Vein endothelial cell (primary cell): ENCODE results near the gene HLA-DPB1. TPM values are rescaled to one million over a fixed set of nuclear protein-coding genes. Genes with fewer than 3 reads are reported as not detected.

Experiments
- total RNA-seq: library from RNA; depleted of rRNA; stranded (reverse); fragments of >200 nt; gene quantifications from 2 replicates; pipeline ENCODE4 v1.2.3, GENCODE V29; 2012

Gene HLA-DPB1
- 1.6 and 7.5 TPM in 2 replicates for total RNA-seq

DNA sequence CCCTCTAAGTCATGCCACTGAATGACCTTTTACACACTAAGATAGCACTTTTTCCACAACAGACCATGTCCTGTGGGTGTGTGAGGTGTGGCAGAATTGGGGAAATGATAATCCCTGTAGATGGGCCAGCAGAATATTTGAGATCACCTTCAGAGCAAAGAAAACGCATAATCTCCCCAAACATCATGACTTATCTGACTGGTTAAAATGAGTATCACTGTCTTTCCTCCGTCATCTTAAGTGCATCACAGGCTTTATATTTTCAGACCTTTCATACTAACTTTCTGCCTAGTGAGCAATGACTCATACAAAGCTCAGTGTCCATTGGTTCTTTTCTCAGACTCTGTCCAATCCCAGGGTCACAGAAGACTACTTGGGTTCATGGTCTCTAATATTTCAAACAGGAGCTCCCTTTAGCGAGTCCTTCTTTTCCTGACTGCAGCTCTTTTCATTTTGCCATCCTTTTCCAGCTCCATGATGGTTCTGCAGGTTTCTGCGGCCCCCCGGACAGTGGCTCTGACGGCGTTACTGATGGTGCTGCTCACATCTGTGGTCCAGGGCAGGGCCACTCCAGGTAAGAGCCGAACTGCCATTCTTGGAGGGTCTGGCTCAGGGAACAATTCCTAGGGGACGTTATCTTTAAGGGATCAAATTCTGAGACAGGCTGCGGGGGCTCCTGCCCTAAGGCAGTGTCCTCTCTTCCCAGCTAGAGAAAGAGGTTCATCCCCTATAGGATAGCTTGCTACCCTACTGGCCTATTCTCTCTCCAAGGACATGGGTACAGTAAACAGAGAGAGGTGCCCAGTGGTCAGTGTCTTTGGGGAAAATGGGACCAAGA lies at the start of gene HLA-DPB1:
Gene HLA-DPB1, plus strand, starts transcription at position 423 of the 838 bp plus-strand sequence. Its CDS starts 52 bp downstream, at position 475.

DNA sequence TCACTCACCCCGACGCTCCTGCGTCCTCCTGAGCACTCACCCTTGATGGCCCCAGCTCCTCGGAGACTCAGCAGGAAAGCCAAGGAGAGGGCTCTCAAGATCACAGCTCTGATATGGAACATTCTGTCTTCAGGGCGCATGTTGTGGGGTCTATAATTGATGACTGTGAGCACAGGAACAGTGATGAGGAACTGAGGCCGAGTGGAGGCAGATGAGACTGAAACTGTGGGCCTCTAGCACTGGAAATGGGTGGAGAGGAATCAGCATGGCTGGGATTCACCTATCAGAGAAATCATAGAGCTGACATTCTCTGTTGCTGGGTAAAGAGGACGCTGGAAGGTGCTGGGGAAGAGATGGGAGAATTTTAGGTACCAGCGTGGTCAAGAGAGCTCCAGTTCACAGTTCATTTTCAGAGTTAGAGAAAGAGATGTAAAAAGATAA lies 2.3 kb upstream of the HLA-DPB1 start, which contains the start of gene HLA-DPA1:
Gene HLA-DPA1, minus strand, starts transcription at position 219 of the 441 bp plus-strand sequence.

Other genes with a start within 250 kb of the HLA-DPB1 start
- gene TAP2, start 237.3 kb upstream of the HLA-DPB1 start, total RNA-seq: 18.3 and 21.6 TPM in 2 replicates
- 32.2 and 34.3 TPM in 2 replicates for gene PSMB8, start 231.9 kb upstream of the HLA-DPB1 start, total RNA-seq
- gene TAP1, start 222.3 kb upstream of the HLA-DPB1 start, total RNA-seq: 25.5 and 29.3 TPM in 2 replicates
- 2.9 and 3.9 TPM in 2 replicates for gene PSMB9, start 221.8 kb upstream of the HLA-DPB1 start, total RNA-seq
- 0.96 and 1.3 TPM in 2 replicates for gene HLA-DMB, start 135.0 kb upstream of the HLA-DPB1 start, total RNA-seq
- 0.48 and 2.0 TPM in 2 replicates for gene HLA-DMA, start 122.9 kb upstream of the HLA-DPB1 start, total RNA-seq
- gene BRD2, start 107.4 kb upstream of the HLA-DPB1 start, total RNA-seq: 128 and 139 TPM in 2 replicates
- gene HLA-DOA, start 66.4 kb upstream of the HLA-DPB1 start, total RNA-seq: not detected in 2 replicates
- gene HLA-DPA1, start 2.3 kb upstream of the HLA-DPB1 start, total RNA-seq: 0.33 TPM in 1 of 2 replicates, not detected in the other
- gene COL11A2, start 116.5 kb downstream of the HLA-DPB1 start, total RNA-seq: 0.19 and 0.33 TPM in 2 replicates
- gene RXRB, start 124.7 kb downstream of the HLA-DPB1 start, total RNA-seq: 18.8 and 25.5 TPM in 2 replicates
- 78.8 and 81.7 TPM in 2 replicates for gene SLC39A7, start 124.9 kb downstream of the HLA-DPB1 start, total RNA-seq
- gene HSD17B8, start 128.7 kb downstream of the HLA-DPB1 start, total RNA-seq: 2.8 and 4.9 TPM in 2 replicates
- 18.3 and 27.1 TPM in 2 replicates for gene RING1, start 132.5 kb downstream of the HLA-DPB1 start, total RNA-seq
- 41.3 and 46.1 TPM in 2 replicates for gene VPS52, start 195.9 kb downstream of the HLA-DPB1 start, total RNA-seq
- gene RPS18, start 196.1 kb downstream of the HLA-DPB1 start, total RNA-seq: 2,652 and 3,161 TPM in 2 replicates
- gene B3GALT4, start 201.1 kb downstream of the HLA-DPB1 start, total RNA-seq: 2.6 and 5.9 TPM in 2 replicates
- gene WDR46, start 213.2 kb downstream of the HLA-DPB1 start, total RNA-seq: 78.6 and 99.3 TPM in 2 replicates
- gene PFDN6, start 213.6 kb downstream of the HLA-DPB1 start, total RNA-seq: 27.4 and 34.7 TPM in 2 replicates
- 61.8 and 67.0 TPM in 2 replicates for gene RGL2, start 223.0 kb downstream of the HLA-DPB1 start, total RNA-seq
- 126 and 163 TPM in 2 replicates for gene TAPBP, start 238.1 kb downstream of the HLA-DPB1 start, total RNA-seq
- gene ZBTB22, start 241.8 kb downstream of the HLA-DPB1 start, total RNA-seq: 12.6 and 15.0 TPM in 2 replicates
- gene DAXX, start 247.0 kb downstream of the HLA-DPB1 start, total RNA-seq: 41.5 and 56.4 TPM in 2 replicates